ENCODE data around the gene POC1B. TPM values are rescaled to one million over a fixed set of nuclear protein-coding genes. Genes with fewer than 3 reads are reported as not detected.

POC1B gene
- total RNA-seq, 1 experiment from 2014 or later, result 39.4 TPM

DNA sequence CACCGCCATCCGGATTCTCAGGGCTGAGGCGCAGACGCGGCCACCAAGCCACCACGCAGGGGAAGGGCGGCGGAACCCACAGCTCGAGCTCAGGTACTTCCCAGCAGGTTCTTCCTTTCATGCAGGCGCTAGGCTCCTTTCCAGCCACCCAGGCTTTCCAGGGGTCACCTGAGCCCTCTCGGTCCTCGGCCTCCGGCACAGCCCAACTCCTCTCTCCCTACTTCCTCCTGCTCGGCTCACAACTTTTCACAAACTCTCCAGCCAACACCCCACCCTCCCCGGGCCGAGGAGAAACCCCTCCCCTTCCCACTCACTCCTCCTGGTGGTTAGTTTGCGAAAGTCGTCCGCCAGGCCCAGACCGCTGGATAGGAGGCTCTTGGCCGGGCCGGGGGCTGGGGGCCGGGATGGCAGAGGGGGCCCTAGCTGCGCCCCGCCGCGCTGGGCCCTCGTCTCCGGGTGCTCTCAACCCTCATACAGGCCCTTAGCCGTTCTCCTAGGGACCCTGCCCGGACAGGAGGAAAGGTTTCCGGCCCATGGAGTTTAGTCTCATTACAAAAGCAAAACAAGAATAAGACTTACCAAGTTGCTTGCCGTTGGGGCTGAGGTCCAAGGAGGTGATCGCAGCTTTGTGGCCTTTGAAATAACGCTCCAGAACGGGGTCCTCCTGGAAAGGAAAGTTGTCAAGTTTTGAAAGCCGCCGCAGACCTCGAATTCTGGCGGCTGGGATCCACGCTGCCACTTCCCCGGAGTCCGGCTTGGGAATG is 1.1 kb downstream of the POC1B start, which contains the start of gene GALNT4:
TSS of gene GALNT4 (minus strand) at position 256 of the 764 bp plus-strand sequence. CDS start at position 9, 247 bp downstream.
- H3K4me1 ChIP-seq (replicated peaks), result peaks cover 29% of the 10 kb centered on the region
- H3K4me3 ChIP-seq, result peak within 1 kb of the TSS; percentile 62
- H3K27ac ChIP-seq, result peak within 1 kb of the TSS; percentile 90
- H3K27me3 ChIP-seq (replicated peaks), result no peaks in the 10 kb centered on the region
- no peaks in the 10 kb centered on the region for H3K9me3 ChIP-seq (replicated peaks)
- H3K36me3 ChIP-seq, result peaks cover 26% of the 10 kb centered on the region
- peak; percentile 80 to 88 for DNase-seq (ENCODE audit: low read depth in 1 of 2, low spot score in 2 of 2)

DNA sequence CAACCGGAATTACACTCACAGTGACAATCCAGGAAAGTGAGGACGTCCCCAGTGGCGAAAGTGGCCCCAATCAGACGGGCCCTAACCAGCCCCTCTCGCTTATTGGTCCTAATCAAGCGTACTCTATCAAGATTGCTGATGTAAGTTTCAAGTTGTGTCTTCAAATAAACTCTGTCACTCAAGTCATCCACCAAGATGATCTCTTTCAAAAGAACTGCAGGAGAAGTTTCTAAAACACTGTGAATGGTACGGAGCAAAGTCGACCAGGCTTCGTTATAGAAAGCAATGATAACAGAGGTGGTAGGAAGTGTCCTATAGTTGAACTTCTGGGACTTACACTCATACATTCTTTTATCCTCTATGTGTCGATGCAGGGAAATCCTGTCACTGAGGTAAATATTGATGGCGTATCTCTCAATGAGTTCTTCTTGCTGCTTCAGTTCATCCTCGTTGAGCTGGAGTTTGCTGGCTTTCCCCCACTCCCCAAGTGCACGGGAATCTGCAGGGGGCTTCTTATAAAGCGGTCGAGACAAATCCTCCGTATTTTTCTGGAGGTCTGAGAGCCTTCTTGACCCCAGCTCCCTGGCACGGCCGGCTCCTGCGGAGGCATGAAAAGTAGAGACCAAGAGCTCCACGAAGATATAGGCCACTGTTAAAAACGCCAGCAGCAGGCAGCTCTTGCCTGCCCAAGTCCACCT is 1.9 kb downstream of the POC1B start:
- no peak for DNase-seq (ENCODE audit: low read depth in 1 of 2, low spot score in 2 of 2)
- H3K4me1 ChIP-seq (replicated peaks), result peaks cover 29% of the 10 kb centered on the region
- no peaks in the 10 kb centered on the region for H3K27me3 ChIP-seq (replicated peaks)
- peak overlapping the region; percentile 62 for H3K4me3 ChIP-seq
- H3K27ac ChIP-seq, result peak overlapping the region; percentile 90
- H3K36me3 ChIP-seq, result peaks cover 26% of the 10 kb centered on the region
- no peaks in the 10 kb centered on the region for H3K9me3 ChIP-seq (replicated peaks)

DNA sequence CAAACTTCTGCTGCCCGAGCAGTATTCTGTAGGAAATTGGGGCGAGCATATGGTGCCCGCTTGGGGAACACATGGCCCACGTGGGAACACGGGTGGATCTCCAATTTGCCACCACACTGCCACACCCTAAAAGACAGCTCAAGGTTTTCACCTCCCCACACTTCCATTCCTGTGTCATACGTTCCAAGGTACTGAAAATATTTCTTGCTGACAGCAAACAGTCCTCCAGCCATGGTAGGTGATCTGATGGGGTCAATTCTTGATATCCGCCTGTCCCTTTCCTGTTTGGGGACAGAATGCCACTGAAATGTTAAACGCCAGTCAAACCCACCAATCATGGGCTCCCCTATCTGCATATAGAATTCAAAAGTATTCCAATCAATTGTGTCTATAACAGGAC is 2.5 kb downstream of the POC1B start:
- H3K9me3 ChIP-seq (replicated peaks), result no peaks in the 10 kb centered on the region
- no peak overlapping the region for H3K27ac ChIP-seq
- peaks cover 29% of the 10 kb centered on the region for H3K4me1 ChIP-seq (replicated peaks)
- H3K36me3 ChIP-seq, result peaks cover 32% of the 10 kb centered on the region
- H3K4me3 ChIP-seq, result peak overlapping the region; percentile 62
- H3K27me3 ChIP-seq (replicated peaks), result no peaks in the 10 kb centered on the region
- no peak for DNase-seq (ENCODE audit: low read depth in 1 of 2, low spot score in 2 of 2)

DNA sequence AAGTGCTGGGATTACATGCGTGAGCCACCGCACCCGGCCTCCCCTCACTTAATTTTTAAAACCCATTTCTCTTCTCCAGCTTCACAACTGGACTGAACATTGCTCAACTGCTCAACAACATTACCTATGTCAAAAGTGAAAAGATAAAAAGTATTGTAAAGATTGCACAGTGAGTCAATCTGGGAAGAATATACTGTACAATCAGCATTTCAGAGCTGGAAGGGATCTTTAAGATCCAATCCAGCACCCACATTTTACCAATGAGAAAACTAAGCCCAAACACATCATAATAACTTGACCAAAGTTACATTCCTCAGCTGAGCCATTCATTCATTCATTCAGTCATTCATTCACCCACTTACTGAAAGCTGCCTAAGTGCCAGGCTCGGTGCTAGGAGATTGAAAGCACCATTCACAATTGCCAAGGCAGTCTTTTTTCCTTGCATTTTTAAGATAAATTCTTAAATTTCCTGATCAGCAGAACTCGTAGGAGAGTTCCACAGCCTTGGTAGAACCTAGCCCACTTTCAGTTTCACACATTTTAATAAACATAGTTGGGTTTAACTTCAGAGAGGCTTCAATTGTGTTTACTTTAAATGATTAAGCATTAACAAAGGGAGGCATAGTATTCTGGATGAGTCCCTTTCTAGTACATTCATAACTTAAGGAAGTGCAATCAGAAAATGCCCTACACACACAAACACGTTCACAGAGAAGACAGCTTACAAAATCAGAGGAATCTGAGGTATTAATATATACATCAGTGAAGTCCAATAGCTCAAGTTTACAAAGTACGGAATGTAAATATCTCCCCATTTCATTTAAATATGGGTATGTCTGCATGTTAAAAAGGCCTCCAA is 4.3 kb downstream of the POC1B start:
- no peak overlapping the region for H3K27ac ChIP-seq
- no peak for DNase-seq (ENCODE audit: low read depth in 1 of 2, low spot score in 2 of 2)
- no peak overlapping the region for H3K4me3 ChIP-seq
- no peaks in the 10 kb centered on the region for H3K27me3 ChIP-seq (replicated peaks)
- H3K9me3 ChIP-seq (replicated peaks), result no peaks in the 10 kb centered on the region
- peaks cover 32% of the 10 kb centered on the region for H3K36me3 ChIP-seq
- H3K4me1 ChIP-seq (replicated peaks), result peaks cover 29% of the 10 kb centered on the region

DNA sequence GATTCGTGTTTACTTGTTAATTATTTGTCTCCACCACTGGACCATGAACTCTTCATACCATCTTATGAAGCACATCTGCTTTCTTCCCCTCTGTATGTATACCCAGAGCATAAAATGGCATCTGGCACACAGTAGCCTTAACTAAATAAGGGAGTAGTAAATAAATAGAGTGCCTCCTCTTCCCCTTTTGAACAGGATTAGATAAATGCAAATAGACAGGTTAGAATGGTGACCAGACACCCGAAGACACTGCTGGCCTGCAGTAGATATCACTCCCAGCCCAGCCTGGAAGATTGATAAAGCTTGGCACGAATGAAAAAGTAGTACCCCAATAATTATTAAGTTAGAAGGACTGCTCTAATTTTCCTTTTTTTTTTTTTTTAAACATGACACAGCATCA is 8.1 kb downstream of the POC1B start:
- H3K9me3 ChIP-seq (replicated peaks), result no peaks in the 10 kb centered on the region
- peaks cover 15% of the 10 kb centered on the region; the same call in 1 of the 2 replicates for H3K36me3 ChIP-seq
- H3K27me3 ChIP-seq (replicated peaks), result no peaks in the 10 kb centered on the region
- H3K27ac ChIP-seq, result no peak overlapping the region
- H3K4me1 ChIP-seq (replicated peaks), result peaks cover 16% of the 10 kb centered on the region
- no peak for DNase-seq (ENCODE audit: low read depth in 1 of 2, low spot score in 2 of 2)
- H3K4me3 ChIP-seq, result no peak overlapping the region

DNA sequence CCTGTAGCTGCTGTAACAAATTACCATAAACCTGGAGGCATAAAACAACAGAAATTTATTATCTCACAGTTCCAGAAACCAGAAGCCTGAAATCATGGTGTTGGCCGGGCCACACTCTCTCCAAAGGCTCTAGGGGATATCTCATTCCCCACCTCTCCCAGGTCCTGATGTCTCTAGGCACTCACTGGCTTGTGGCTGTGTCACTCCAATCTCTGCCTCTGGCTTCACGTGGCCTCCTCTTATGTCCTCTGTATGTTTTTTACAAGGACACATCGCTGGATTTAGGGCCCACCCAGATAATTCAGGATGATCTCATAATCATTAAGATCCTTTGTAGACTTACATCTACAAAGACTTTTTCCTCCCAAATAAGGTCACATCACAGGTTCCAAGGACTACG is 9.2 kb downstream of the POC1B start:
- H3K27me3 ChIP-seq (replicated peaks), result no peaks in the 10 kb centered on the region
- H3K36me3 ChIP-seq, result peaks cover 10% of the 10 kb centered on the region; the same call in 1 of the 2 replicates
- no peak overlapping the region for H3K4me3 ChIP-seq
- H3K4me1 ChIP-seq (replicated peaks), result peaks cover 5% of the 10 kb centered on the region; the same call in 1 of the 2 replicates
- DNase-seq (ENCODE audit: low read depth in 1 of 2, low spot score in 2 of 2), result no peak
- no peaks in the 10 kb centered on the region for H3K9me3 ChIP-seq (replicated peaks)
- H3K27ac ChIP-seq, result no peak overlapping the region

DNA sequence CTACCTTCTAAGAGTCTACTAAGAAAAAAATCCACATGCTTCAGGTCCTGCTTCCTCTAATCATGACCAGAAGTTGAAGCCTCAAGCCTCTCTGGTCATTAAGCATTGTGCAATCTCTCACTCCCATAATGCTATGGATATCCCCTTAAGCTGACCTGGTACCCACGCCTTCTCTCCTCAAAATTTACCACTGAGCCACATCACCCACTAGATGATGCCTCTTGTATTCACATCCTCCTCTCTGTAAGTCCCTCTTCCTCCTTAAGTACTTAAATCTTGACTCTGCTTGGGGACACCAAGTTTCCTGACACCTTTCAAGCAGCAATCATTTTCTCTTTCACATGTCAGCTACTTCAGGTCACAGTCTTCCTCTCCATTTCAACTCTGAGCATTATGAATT is 11.1 kb downstream of the POC1B start:
- Histone ChIP-seq H3K36me3 (peaks cover 6% of the 10 kb centered on the region; the same call in 1 of the 2 replicates), H3K4me1 (replicated peaks) (no peaks in the 10 kb centered on the region), H3K4me3 (no peak overlapping the region), H3K27ac (no peak overlapping the region), H3K27me3 (replicated peaks) (no peaks in the 10 kb centered on the region), H3K9me3 (replicated peaks) (no peaks in the 10 kb centered on the region)
- DNase-seq (ENCODE audit: low read depth in 1 of 2, low spot score in 2 of 2), result no peak

DNA sequence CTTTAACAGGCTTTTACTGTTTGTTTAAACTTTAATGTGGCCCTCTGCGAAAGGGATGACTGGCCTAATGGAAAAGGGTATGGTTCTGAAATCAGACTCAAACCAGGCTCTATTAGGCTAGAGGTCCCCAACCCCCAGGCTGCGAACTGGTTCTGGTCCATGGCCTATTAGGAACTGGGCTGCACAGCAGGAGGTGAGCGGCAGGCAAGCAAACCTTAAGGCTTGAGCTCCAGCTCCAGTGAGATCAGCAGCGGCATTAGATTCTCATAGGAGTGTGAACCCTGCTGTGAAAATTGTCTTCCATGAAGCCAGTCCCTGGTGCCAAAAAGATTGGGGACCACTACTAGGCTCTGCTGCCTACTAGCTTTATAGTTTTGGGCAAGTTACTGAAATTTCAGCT is 12.3 kb downstream of the POC1B start:
- H3K27me3 ChIP-seq (replicated peaks), result no peaks in the 10 kb centered on the region
- H3K27ac ChIP-seq, result no peak overlapping the region
- DNase-seq (ENCODE audit: low read depth in 1 of 2, low spot score in 2 of 2), result no peak
- peaks cover 2% of the 10 kb centered on the region; the same call in 1 of the 2 replicates for H3K36me3 ChIP-seq
- H3K9me3 ChIP-seq (replicated peaks), result no peaks in the 10 kb centered on the region
- no peaks in the 10 kb centered on the region for H3K4me1 ChIP-seq (replicated peaks)
- H3K4me3 ChIP-seq, result no peak overlapping the region

DNA sequence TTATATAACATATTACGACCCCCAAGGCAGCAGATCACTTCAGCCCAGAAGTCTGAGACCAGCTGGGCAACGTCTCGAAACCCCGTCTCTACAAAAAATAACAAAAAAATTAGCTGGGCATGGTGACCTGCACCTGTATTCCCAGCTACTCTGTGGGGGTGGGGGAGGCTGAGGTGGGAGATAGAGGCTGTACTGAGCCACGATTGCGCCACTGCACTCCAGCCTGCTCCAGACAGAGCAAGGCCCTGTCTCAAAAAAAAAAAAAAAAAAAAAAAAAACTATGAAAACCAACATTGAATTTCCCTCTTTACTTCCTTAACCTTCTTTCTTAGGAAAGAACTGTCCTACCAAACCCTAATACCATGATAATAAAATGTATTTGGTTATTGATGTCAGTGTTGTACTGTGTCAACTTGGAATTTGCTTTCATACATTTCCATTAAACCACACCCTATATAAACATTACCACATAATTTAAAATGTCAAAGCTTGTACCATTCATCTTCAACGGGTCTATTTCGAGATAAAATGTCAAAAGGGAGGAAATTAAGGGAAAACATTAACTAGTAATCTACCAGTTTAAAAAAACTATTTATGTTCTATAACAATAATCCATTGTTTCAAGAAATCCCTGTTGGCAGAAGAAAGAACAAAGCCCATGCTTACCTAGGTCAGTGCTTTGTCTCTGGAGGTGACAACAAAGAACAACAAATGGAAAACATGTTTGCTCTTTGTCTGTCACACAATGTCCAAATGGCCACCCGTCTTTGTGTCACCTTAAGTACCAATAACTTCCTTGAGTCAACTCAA is 18.6 kb downstream of the POC1B start:
- Histone ChIP-seq H3K4me3 (no peak overlapping the region), H3K27me3 (replicated peaks) (no peaks in the 10 kb centered on the region), H3K4me1 (replicated peaks) (peaks cover 28% of the 10 kb centered on the region), H3K9me3 (replicated peaks) (no peaks in the 10 kb centered on the region), H3K27ac (no peak overlapping the region), H3K36me3 (no peaks in the 10 kb centered on the region)
- DNase-seq (ENCODE audit: low read depth in 1 of 2, low spot score in 2 of 2), result no peak

DNA sequence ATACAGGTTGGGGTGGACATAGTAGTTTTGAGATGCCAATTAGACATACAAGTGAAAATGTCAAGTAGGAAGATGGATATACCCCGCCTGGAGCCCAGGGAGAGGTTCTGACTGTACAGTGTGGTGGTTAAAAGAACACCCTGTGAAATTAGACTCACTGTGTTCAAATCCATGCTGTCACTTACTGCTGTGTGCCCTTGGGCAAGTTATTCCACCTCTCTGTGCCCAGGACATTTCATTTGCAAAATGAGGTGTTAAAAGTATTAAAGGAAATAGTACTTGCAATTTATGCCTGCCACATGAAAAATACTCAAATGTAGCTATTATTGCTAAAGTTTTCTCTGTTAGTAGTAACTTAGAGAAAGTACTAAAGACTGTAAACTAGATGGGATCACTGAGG is 19.8 kb downstream of the POC1B start:
- peaks cover 28% of the 10 kb centered on the region for H3K4me1 ChIP-seq (replicated peaks)
- H3K4me3 ChIP-seq, result no peak overlapping the region
- no peaks in the 10 kb centered on the region for H3K36me3 ChIP-seq
- H3K27ac ChIP-seq, result no peak overlapping the region
- no peaks in the 10 kb centered on the region for H3K27me3 ChIP-seq (replicated peaks)
- no peaks in the 10 kb centered on the region for H3K9me3 ChIP-seq (replicated peaks)
- DNase-seq (ENCODE audit: low read depth in 1 of 2, low spot score in 2 of 2), result no peak

DNA sequence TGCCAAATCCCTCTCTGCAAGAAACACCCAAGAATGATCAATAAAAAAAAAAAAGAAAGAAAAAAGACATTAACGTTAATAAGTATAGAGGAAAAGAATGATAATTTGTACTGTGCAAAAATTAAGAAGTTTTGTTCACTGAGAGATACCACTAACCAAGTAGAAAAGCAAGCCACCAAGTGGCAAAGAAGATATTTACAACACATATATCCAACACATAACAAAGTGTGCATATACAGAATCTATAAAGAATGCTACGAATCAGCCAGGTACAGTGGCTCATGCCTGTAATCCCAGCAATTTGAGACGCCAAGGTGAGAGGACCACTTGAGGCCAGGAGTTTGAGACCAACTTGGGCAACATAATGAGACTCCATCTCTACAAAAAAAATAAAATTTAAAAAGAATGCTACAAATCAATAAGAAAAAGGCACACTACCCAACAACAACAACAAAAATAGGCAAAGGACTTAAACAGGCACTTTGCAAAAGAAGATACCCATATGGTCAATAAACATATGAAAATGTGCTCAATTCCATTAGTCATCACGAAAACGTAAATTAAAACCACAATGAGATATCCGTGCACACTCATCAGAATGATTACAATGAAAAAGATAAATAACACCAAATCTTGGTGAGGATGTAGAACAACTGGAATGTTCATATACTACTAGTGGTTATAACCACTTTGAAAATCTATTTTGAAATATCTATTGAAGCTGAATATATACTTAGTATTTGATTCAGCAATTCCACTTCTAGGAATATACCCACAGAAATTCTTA is 21.1 kb downstream of the POC1B start:
- DNase-seq (ENCODE audit: low read depth in 1 of 2, low spot score in 2 of 2), result peak in 1 of 2 experiments; percentile 36

DNA sequence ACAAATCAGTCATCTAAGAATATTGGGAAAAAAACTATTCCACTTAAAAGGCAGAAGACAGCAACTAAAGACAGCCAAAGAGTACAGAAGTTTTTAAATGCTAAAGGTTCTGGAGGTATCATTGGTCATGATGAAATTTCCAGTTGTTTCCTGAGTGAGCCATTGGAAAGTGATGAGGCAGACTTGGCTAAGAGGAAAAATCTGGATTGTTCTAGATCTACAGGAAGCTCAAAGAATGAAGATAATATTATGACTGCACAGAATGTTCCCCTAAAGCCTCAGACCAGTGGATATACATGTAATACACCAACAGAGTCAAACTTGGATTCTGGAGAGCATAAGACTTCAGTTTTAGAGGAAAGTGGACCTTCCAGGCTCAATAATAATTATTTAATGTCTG is 24.1 kb downstream of the POC1B start:
- peaks cover 22% of the 10 kb centered on the region for H3K4me1 ChIP-seq (replicated peaks)
- no peaks in the 10 kb centered on the region for H3K9me3 ChIP-seq (replicated peaks)
- H3K27me3 ChIP-seq (replicated peaks), result no peaks in the 10 kb centered on the region
- 0 out of 2 replicates have a peak, but pooled peaks cover 2% of the 10 kb centered on the region for H3K36me3 ChIP-seq
- no peak overlapping the region for H3K27ac ChIP-seq
- no peak for DNase-seq (ENCODE audit: low read depth in 1 of 2, low spot score in 2 of 2)
- H3K4me3 ChIP-seq, result no peak overlapping the region

More for the DNA sequence above, 21.1 kb downstream of the POC1B start:
- H3K9me3 ChIP-seq (replicated peaks), result no peaks in the 10 kb centered on the region
- no peaks in the 10 kb centered on the region for H3K27me3 ChIP-seq (replicated peaks)
- H3K27ac ChIP-seq, result no peak overlapping the region
- 0 out of 2 replicates have a peak, but pooled peaks cover under 1% of the 10 kb centered on the region for H3K36me3 ChIP-seq
- peaks cover 28% of the 10 kb centered on the region for H3K4me1 ChIP-seq (replicated peaks)
- no peak overlapping the region for H3K4me3 ChIP-seq

Data from SJSA1 (cell line).